SW480 (cell line): ENCODE results near the gene BEAN1.

Source experiments
- DNase-seq: peaks from one replicate; pipeline ENCODE4 v3.0.0-alpha.2; 2016; ENCODE audit warnings: low spot score

Gene BEAN1

GRCh38 chr16:66395806-66396555 is 31.1 kb upstream of the BEAN1 start:
- DNase-seq: no peak

DNA sequence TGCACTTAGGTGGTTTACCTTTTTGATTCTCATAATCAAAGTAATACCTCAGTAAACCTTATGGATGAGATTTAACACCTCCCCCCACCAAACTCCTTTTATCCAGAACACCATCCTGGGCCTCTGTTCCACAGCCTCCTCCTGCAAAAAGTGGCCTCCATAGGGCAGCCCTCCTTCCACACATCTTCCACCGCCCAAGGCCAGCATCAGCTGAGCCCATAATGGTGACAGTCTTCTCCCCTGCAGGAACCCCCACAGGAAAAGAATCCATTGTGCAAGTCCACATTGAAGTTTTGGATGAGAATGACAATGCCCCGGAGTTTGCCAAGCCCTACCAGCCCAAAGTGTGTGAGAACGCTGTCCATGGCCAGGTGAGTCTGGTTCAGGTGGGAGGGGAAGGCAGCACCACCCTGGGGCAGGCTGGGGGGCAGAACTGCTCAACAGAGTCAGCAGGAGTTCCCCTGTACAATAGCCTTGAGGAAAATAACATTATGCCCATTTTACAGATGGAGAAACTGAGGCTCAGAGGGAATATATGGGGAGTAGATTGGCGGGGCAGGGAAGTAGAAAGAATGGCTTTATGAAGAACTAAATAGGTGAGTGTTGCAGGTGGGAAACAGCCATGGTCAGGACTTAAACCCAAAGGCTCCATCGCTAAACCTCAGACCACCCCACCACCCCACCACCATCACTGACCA is 29.2 kb upstream of the BEAN1 start:
- no peak for DNase-seq

- DNase-seq: no peak
Observed at GRCh38 chr16:66399031-66399430, 28.1 kb upstream of the BEAN1 start.

GRCh38 chr16:66399930-66400329 is 27.2 kb upstream of the BEAN1 start:
- no peak for DNase-seq

DNA sequence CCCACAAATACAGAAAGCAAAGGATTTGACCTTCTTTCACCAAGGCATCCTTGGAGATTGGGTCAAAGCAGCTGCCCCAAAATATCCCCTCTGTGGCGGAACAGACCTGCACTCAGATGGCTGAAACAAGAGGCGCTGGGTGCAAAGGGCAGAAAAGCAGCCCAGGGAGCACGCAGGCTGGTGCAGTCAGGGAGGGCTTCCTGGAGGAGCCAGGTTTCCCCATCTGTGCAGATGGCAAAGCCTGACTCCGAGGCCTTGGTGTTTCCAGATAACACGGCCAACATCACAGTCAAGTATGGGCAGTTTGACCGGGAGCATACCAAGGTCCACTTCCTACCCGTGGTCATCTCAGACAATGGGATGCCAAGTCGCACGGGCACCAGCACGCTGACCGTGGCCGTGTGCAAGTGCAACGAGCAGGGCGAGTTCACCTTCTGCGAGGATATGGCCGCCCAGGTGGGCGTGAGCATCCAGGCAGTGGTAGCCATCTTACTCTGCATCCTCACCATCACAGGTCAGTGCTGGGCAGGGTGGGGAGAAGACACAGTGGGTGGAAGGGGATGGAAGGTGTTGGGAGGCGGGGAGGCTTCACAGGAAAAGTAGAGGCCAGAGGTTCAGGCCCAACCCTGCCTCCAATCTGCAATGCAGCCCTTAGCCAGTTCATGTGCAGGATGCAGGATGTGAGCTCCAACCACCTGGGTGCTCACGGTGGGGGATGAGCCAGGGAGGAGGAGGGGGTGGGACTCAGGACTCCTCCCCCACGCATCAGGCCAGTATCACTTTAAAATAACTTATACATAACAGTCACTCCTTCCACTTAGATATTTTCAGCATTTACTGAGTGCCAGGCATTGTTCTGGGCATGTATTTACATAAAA is 26.4 kb upstream of the BEAN1 start:
- no peak for DNase-seq

- no peak for DNase-seq
Observed at GRCh38 chr16:66401610-66402009, 25.5 kb upstream of the BEAN1 start.

GRCh38 chr16:66402166-66402565 is 24.9 kb upstream of the BEAN1 start:
- no peak for DNase-seq

GRCh38 chr16:66402591-66403230 is 24.4 kb upstream of the BEAN1 start:
- DNase-seq: no peak

DNA sequence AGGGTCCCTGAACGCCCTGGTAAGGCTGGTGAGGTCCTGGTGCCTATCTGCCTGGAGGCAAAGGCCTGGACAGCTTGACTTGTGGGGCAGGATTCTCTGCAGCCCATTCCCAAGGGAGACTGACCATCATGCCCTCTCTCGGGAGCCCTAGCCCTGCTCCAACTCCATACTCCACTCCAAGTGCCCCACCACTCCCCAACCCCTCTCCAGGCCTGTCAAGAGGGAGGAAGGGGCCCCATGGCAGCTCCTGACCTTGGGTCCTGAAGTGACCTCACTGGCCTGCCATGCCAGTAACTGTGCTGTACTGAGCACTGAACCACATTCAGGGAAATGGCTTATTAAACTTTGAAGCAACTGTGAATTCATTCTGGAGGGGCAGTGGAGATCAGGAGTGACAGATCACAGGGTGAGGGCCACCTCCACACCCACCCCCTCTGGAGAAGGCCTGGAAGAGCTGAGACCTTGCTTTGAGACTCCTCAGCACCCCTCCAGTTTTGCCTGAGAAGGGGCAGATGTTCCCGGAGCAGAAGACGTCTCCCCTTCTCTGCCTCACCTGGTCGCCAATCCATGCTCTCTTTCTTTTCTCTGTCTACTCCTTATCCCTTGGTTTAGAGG is 23.5 kb upstream of the BEAN1 start:
- DNase-seq: no peak

- DNase-seq: no peak
Observed at GRCh38 chr16:66405057-66405783, 21.9 kb upstream of the BEAN1 start.

- peak; percentile 62 for DNase-seq
Observed at GRCh38 chr16:66406534-66407221, 20.4 kb upstream of the BEAN1 start.

DNA sequence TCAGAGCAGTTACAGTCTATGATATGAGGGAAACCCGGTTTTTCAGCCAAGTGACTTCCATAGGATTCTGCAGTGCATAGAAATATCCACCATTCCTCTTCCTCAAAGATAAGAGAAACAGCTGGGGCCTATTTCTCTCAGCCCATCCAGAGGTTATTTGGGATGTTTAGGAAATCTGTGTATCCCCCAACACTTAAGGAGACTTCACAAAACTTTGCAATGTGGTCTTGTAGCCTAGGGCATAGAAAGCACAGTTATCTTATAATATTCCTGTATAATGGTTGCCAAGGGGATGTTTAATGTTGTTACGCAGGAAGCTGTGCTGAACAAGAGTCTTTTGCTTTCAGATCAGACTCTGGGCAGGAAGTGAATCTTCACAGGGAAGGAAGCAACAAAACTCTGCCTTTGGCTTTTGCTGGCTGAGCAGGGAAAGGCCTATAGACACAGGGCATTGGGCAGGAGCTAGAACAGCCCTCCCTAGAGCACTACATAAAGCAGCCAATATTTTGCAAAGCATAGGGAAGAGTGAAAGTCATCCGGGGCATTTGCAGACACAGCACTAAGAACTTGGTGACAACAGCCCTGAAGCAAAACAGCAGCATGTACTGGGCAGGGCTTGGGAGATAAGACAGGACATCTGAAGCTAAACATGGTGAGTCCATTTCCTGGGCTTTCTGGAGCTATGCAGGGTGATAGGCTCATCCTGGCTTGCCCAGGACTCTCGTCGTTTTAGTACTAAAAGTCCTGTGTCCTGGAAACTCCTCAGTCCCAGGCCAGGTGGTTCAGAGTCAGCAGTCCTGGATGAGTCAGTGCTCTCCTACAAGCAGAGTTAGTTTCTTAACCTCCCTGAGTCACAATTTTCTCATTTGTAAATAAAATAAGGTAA is 18.7 kb upstream of the BEAN1 start:
- peak; percentile 47 for DNase-seq

DNA sequence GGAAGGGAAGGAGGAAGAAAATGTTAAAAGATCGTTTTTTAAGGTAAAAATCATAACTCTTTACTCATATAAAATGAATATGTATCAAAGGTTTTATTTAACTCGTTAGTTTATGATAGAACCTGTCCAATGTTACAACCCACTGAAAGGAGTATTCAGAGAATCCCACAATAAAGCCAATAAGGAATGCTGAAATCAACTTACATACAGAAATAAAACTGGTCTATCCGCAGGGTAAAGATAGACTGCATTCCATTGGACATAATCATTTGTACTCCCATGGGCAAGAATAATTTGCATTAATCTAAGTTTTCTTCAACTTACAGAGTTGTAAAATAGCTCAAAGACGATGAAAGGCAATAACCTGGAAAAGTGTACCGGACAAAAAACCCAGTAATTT is 17.9 kb upstream of the BEAN1 start:
- peak; percentile 49 for DNase-seq

DNA sequence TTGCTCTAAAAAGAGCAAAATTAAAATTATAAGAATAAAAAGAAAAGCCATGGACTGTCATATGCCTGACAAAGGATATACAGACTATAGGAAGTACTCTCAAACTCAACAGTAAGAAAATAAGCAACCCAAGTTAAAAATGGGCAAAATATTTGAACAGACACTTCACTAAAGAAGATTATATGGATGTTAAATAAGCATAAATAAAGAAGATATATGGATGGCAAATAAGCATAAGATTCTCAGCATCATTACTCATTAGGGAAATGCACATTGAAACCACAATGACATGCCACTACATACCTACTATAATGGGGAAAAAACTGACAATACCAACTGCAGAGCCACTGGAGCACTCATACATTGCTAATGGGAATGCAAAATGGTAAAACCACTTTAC is 14.9 kb upstream of the BEAN1 start:
- no peak for DNase-seq

DNA sequence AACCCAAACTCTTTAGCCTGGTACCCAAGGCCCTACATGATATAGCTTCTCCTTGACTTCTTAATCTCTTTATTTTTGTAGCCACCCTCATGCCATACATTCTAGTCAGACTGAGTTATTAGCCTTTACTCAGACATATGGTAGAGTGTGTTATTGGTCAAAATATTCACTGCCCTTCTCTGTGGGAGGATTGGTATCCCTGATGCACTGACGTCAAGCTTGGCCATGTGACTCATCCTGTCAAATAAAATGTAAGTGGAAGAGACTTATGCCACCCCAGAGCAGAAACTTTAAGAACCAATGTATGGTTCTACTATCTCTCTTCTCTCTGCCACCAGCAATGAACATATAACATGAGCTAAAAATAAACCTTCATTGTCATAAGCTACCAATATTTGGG is 12.2 kb upstream of the BEAN1 start:
- DNase-seq: no peak

GRCh38 chr16:66416136-66416535 is 11.0 kb upstream of the BEAN1 start:
- DNase-seq: peak; percentile 66

- DNase-seq: no peak
Observed at GRCh38 chr16:66416939-66417700, 10.0 kb upstream of the BEAN1 start.

- DNase-seq: no peak
Observed at GRCh38 chr16:66418165-66418962, 8.7 kb upstream of the BEAN1 start.
